ENCODE measurements around the gene GMDS.

DNA sequence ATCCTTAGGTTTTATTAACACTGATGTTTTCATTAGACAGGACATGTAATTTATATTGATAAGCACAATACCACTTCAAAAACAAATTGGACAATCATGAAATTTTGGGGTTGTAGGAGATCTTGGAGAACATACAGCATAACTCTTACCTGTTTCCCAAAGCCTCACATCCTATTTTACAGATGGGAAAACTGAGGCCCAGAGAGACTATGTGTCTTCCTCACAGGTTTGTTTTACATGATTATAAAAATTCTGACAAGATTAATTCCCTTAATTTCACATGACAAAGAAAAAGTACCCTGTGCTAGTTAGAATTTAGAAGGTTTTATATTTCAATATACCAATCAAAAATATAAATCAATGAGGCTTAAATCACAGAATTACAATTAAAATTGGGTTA, 145.5 kb downstream of the GMDS start:
- no peak for TF ChIP-seq RFX5 (IDR thresholded peaks at IDR 0.05; ENCODE audit: low read length)
- no peak for TF ChIP-seq CHD2 (IDR thresholded peaks at IDR 0.05; ENCODE audit: low read length, partially characterized antibody)
- TF ChIP-seq FOXJ3 (CRISPR knock-in tag; IDR thresholded peaks at IDR 0.05), result no peak
- no peak for TF ChIP-seq EP300 (IDR thresholded peaks at IDR 0.05; ENCODE audit: borderline replicate concordance in 1 of 2, low read depth in 1 of 2, low read length in 1 of 2)
- TF ChIP-seq TAF1 (IDR thresholded peaks at IDR 0.05; ENCODE audit: borderline replicate concordance, low read depth, low read length), result no peak
- TF ChIP-seq, protein P1, sequence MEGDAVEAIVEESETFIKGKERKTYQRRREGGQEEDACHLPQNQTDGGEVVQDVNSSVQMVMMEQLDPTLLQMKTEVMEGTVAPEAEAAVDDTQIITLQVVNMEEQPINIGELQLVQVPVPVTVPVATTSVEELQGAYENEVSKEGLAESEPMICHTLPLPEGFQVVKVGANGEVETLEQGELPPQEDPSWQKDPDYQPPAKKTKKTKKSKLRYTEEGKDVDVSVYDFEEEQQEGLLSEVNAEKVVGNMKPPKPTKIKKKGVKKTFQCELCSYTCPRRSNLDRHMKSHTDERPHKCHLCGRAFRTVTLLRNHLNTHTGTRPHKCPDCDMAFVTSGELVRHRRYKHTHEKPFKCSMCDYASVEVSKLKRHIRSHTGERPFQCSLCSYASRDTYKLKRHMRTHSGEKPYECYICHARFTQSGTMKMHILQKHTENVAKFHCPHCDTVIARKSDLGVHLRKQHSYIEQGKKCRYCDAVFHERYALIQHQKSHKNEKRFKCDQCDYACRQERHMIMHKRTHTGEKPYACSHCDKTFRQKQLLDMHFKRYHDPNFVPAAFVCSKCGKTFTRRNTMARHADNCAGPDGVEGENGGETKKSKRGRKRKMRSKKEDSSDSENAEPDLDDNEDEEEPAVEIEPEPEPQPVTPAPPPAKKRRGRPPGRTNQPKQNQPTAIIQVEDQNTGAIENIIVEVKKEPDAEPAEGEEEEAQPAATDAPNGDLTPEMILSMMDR (IDR thresholded peaks at IDR 0.05), result no peak
- TF ChIP-seq, protein P2, sequence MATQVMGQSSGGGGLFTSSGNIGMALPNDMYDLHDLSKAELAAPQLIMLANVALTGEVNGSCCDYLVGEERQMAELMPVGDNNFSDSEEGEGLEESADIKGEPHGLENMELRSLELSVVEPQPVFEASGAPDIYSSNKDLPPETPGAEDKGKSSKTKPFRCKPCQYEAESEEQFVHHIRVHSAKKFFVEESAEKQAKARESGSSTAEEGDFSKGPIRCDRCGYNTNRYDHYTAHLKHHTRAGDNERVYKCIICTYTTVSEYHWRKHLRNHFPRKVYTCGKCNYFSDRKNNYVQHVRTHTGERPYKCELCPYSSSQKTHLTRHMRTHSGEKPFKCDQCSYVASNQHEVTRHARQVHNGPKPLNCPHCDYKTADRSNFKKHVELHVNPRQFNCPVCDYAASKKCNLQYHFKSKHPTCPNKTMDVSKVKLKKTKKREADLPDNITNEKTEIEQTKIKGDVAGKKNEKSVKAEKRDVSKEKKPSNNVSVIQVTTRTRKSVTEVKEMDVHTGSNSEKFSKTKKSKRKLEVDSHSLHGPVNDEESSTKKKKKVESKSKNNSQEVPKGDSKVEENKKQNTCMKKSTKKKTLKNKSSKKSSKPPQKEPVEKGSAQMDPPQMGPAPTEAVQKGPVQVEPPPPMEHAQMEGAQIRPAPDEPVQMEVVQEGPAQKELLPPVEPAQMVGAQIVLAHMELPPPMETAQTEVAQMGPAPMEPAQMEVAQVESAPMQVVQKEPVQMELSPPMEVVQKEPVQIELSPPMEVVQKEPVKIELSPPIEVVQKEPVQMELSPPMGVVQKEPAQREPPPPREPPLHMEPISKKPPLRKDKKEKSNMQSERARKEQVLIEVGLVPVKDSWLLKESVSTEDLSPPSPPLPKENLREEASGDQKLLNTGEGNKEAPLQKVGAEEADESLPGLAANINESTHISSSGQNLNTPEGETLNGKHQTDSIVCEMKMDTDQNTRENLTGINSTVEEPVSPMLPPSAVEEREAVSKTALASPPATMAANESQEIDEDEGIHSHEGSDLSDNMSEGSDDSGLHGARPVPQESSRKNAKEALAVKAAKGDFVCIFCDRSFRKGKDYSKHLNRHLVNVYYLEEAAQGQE (IDR thresholded peaks at IDR 0.05; ENCODE audit: low read depth, low read length), result no peak
- TF ChIP-seq FOSL2 (IDR thresholded peaks at IDR 0.05; ENCODE audit: borderline replicate concordance, low read depth), result no peak
- no peak for TF ChIP-seq FOXM1 (IDR thresholded peaks at IDR 0.05; ENCODE audit: low read depth)

All from SK-N-SH (cell line).